NCI-H446 treated with DMSO at 0.1 percent for 48 hours (cell line): ENCODE data around the gene CD55.
A peak's percentile ranks its signal among the peaks of the same experiment; 100 is the strongest.

ENCODE experiments used
- DNase-seq: peaks from one replicate; lab custom pipeline; 2025; lab: John Stamatoyannopoulos, UW

The CD55 gene

GRCh38 chr1:207362962-207363860 is 41.7 kb downstream of the CD55 start:
- DNase-seq, result no peak

- DNase-seq, result no peak
Measured at GRCh38 chr1:207363871-207364270, 42.4 kb downstream of the CD55 start.

GRCh38 chr1:207364614-207365013 is 43.1 kb downstream of the CD55 start:
- no peak for DNase-seq

- no peak for DNase-seq
Measured at GRCh38 chr1:207365063-207365462, 43.6 kb downstream of the CD55 start.

GRCh38 chr1:207366022-207366421 is 44.5 kb downstream of the CD55 start:
- DNase-seq, result no peak

- DNase-seq, result no peak
Measured at GRCh38 chr1:207388721-207389120, 67.2 kb downstream of the CD55 start.

- DNase-seq, result no peak
Measured at GRCh38 chr1:207389728-207390464, 68.4 kb downstream of the CD55 start.

- DNase-seq, result no peak
Measured at GRCh38 chr1:207393610-207394009, 72.1 kb downstream of the CD55 start.

GRCh38 chr1:207396168-207396746 is 74.8 kb downstream of the CD55 start:
- no peak for DNase-seq

GRCh38 chr1:207397525-207397926 is 76.0 kb downstream of the CD55 start:
- DNase-seq, result no peak

- DNase-seq, result no peak
Measured at GRCh38 chr1:207398986-207399385, 77.5 kb downstream of the CD55 start.

- no peak for DNase-seq
Measured at GRCh38 chr1:207401578-207401977, 80.1 kb downstream of the CD55 start.

- no peak for DNase-seq
Measured at GRCh38 chr1:207402744-207403143, 81.3 kb downstream of the CD55 start.

- peak; percentile 12 for DNase-seq
Measured at GRCh38 chr1:207404849-207405525, 83.5 kb downstream of the CD55 start.

GRCh38 chr1:207405814-207406213 is 84.3 kb downstream of the CD55 start:
- DNase-seq, result no peak

- no peak for DNase-seq
Measured at GRCh38 chr1:207407655-207408260, 86.3 kb downstream of the CD55 start.
